Right atrium auricular region (tissue), 2 donors: Measurements from ENCODE around the gene CELSR2. TPM values are rescaled to one million over a fixed set of nuclear protein-coding genes. Genes with fewer than 3 reads are reported as not detected.

Experiments
- DNase-seq: peaks from one replicate; pipeline ENCODE4 v3.0.0-alpha.2; 2019; ENCODE audit warnings: low spot score
- H3K27ac ChIP-seq, 2 donors: fragments of 200-600 bp; sonication (generic); 1 replicate in 1 of 2; 2 replicates in 1 of 2; pipeline ENCODE4 v1.5.1; 2016 to 2019
- H3K27me3 ChIP-seq, 2 donors: fragments of 200-600 bp; sonication (generic); one replicate each; pipeline versions ENCODE4 v1.5.1 to v1.6.0; 2017 to 2019
- H3K36me3 ChIP-seq: fragments of 200-600 bp; sonication (generic); one replicate; pipeline ENCODE4 v1.5.1; 2016
- H3K4me1 ChIP-seq, 2 donors: fragments of 200-600 bp; sonication (generic); one replicate each; pipeline versions ENCODE4 v1.5.1 to v1.6.0; 2017 to 2019
- H3K4me3 ChIP-seq, 2 donors: fragments of 200-600 bp; sonication (generic); 1 replicate in 1 of 2; 2 replicates in 1 of 2; pipeline ENCODE4 v1.5.1; 2017 to 2019; ENCODE audit warnings: mild to moderate bottlenecking in 1 of 2, moderate library complexity in 1 of 2
- H3K9me3 ChIP-seq, 2 donors: fragments of 200-600 bp; sonication (generic); one replicate each; pipeline ENCODE4 v1.5.1; 2019
- CTCF ChIP-seq, 2 donors: fragments of 200-600 bp; sonication (generic); IDR thresholded peaks; one replicate each; pipeline ENCODE4 v1.5.1; 2019; ENCODE audit warnings: antibody characterized with exemption in 2 of 2
- total RNA-seq, 2 donors: library from RNA; depleted of rRNA; stranded (reverse); fragments of >200 nt; gene quantifications; one replicate each; pipeline ENCODE4 v1.1.0, GENCODE V29; 2016

Gene CELSR2
- total RNA-seq, 2 donors from 2014 or later, result 20.2 to 23.7 TPM

GRCh38 chr1:109253803-109254620, 4.7 kb downstream of the CELSR2 start:
- Histone ChIP-seq H3K4me1 (peaks cover 0 to 48% of the 10 kb centered on the region in 2 donors), H3K4me3 (no peak overlapping the region), H3K27ac (peak overlapping the region; percentile 88 to 94), H3K27me3 (no peaks in the 10 kb centered on the region), H3K36me3 (peaks cover 6% of the 10 kb centered on the region), H3K9me3 (no peaks in the 10 kb centered on the region)
- TF ChIP-seq CTCF (IDR thresholded peaks at IDR 0.05), result no peak
- DNase-seq, result no peak

- H3K36me3 ChIP-seq, result peaks cover 6% of the 10 kb centered on the region
Measured at GRCh38 chr1:109254621-109255096, 5.3 kb downstream of the CELSR2 start.

GRCh38 chr1:109255097-109255651, 5.8 kb downstream of the CELSR2 start:
- H3K4me3 ChIP-seq, result no peak overlapping the region
- no peak for DNase-seq
- H3K9me3 ChIP-seq, result no peaks in the 10 kb centered on the region
- peak overlapping the region; percentile 88 to 94 for H3K27ac ChIP-seq
- peaks cover 0 to 42% of the 10 kb centered on the region in 2 donors for H3K4me1 ChIP-seq
- TF ChIP-seq CTCF (IDR thresholded peaks at IDR 0.05), result no peak
- H3K36me3 ChIP-seq, result peaks cover 6% of the 10 kb centered on the region
- no peaks in the 10 kb centered on the region for H3K27me3 ChIP-seq

More at GRCh38 chr1:109254621-109255096, 5.3 kb downstream of the CELSR2 start:
- peaks cover 0 to 45% of the 10 kb centered on the region in 2 donors for H3K4me1 ChIP-seq
- H3K4me3 ChIP-seq, result no peak overlapping the region
- H3K9me3 ChIP-seq, result no peaks in the 10 kb centered on the region
- peak overlapping the region; percentile 88 to 94 for H3K27ac ChIP-seq
- DNase-seq, result no peak
- H3K27me3 ChIP-seq, result no peaks in the 10 kb centered on the region
- TF ChIP-seq CTCF (IDR thresholded peaks at IDR 0.05), result no peak

GRCh38 chr1:109255678-109256077, 6.3 kb downstream of the CELSR2 start:
- Histone ChIP-seq H3K27ac (peak overlapping the region in 1 of 2 donors; percentile 94), H3K27me3 (no peaks in the 10 kb centered on the region), H3K4me1 (peaks cover 0 to 37% of the 10 kb centered on the region in 2 donors), H3K4me3 (no peak overlapping the region), H3K36me3 (peaks cover 6% of the 10 kb centered on the region), H3K9me3 (no peaks in the 10 kb centered on the region)
- TF ChIP-seq CTCF (IDR thresholded peaks at IDR 0.05), result no peak
- DNase-seq, result no peak

GRCh38 chr1:109256085-109256484, 6.7 kb downstream of the CELSR2 start:
- Histone ChIP-seq H3K27ac (no peak overlapping the region), H3K27me3 (no peaks in the 10 kb centered on the region), H3K4me3 (no peak overlapping the region), H3K9me3 (no peaks in the 10 kb centered on the region), H3K4me1 (peaks cover 0 to 36% of the 10 kb centered on the region in 2 donors), H3K36me3 (peaks cover 6% of the 10 kb centered on the region)
- no peak for TF ChIP-seq CTCF (IDR thresholded peaks at IDR 0.05)
- no peak for DNase-seq
